ENCODE data around the gene MMP7. TPM values are rescaled to one million over a fixed set of nuclear protein-coding genes. Genes with fewer than 3 reads are reported as not detected.

Gene MMP7
- total RNA-seq, 5 donors from 2014 or later (not counting 1 experiment from before 2014, with no cell fraction given) = 0.23 to 0.73 (median 0.60) TPM; not detected in 2

DNA sequence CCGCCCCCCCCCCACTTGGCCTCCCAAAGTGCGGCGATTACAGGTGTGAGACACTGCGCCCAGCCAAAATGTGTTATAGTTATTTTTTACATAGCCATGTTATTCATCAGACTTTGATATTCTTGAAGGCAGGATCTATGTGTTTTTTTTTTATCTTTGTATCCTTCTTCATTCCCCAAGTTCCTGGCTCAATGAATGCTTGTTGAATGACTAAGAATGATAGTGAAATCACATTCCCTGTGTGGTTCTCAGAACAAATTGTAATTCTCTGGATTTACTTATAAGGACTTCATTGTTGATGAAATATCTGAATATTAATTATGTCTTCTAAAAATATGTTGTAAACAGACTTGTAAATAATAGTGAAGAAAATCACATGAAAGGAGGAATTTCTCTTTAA is 33.5 kb downstream of the MMP7 start:
- Histone ChIP-seq H3K4me3 (ENCODE audit: control insufficient read depth in 1 of 2, extremely low read depth in 1 of 2, low read length in 1 of 2) (no peak overlapping the region), H3K4me1 (ENCODE audit: control insufficient read depth in 1 of 2, extremely low read depth in 1 of 2, insufficient read depth in 2 of 2, low read length in 2 of 2) (no peaks in the 10 kb centered on the region), H3K27me3 (replicated peaks in 1 of 2; ENCODE audit: control insufficient read depth in 2 of 2, extremely low read depth in 1 of 2, insufficient read depth in 2 of 2, low read length in 1 of 2) (peaks cover 0 to 9% of the 10 kb centered on the region in 2 experiments), H3K27ac (ENCODE audit: low read length) (no peak overlapping the region), H3K36me3 (ENCODE audit: control insufficient read depth in 2 of 2, extremely low read depth in 1 of 2, insufficient read depth in 1 of 2, low read length in 1 of 2) (no peaks in the 10 kb centered on the region), H3K9me3 (no peaks in the 10 kb centered on the region)
- Mint-ChIP-seq H3K36me3 (no peaks in the 10 kb centered on the region), H3K4me1 (peaks cover 7 to 11% (median 8%) of the 10 kb centered on the region in 3 donors), H3K9me3 (no peaks in the 10 kb centered on the region), H3K27ac (no peak overlapping the region), H3K4me3 (no peak overlapping the region), H3K27me3 (peaks cover 5 to 6% of the 10 kb centered on the region in 2 donors)
- ChIA-PET POLR2A (no interaction called here), CTCF (interaction anchor here (1.2 to 1.8 kb wide), 4 partner anchors 18 to 131 kb away, joined by 4 to 22 read pairs (median 14); no protein-coding TSS in a partner anchor)
- DNase-seq (no peak), ATAC-seq (replicated peaks in 1 of 4) (no peak)
- no CpG with 5 or more reads among the region's 4 CpGs for WGBS (ENCODE audit: insufficient coverage)

GRCh38 chr11:102495161-102496042 is 35.1 kb downstream of the MMP7 start:
- Mint-ChIP-seq H3K27ac (no peak overlapping the region), H3K4me3 (no peak overlapping the region), H3K9me3 (no peaks in the 10 kb centered on the region), H3K36me3 (no peaks in the 10 kb centered on the region), H3K27me3 (peaks cover 5 to 6% of the 10 kb centered on the region in 2 donors), H3K4me1 (peaks cover 7 to 11% (median 8%) of the 10 kb centered on the region in 3 donors)
- WGBS (ENCODE audit: insufficient coverage) = 69% methylated on average over 3 of the region's 12 CpGs
- ATAC-seq (replicated peaks in 1 of 4) = peak; percentile 69 to 86 (median 78)
- no peaks in the 10 kb centered on the region for H3K36me3 ChIP-seq (ENCODE audit: control insufficient read depth in 2 of 2, extremely low read depth in 1 of 2, insufficient read depth in 1 of 2, low read length in 1 of 2)
- no peak overlapping the region for H3K27ac ChIP-seq (ENCODE audit: low read length)
- CTCF ChIA-PET = interaction anchor here (0.6 to 1.8 kb wide), 27 partner anchors 8 to 207 kb away, joined by 3 to 22 read pairs (median 4); no protein-coding TSS in a partner anchor
- H3K4me1 ChIP-seq (ENCODE audit: control insufficient read depth in 1 of 2, extremely low read depth in 1 of 2, insufficient read depth in 2 of 2, low read length in 2 of 2) = no peaks in the 10 kb centered on the region
- H3K27me3 ChIP-seq (replicated peaks in 1 of 2; ENCODE audit: control insufficient read depth in 2 of 2, extremely low read depth in 1 of 2, insufficient read depth in 2 of 2, low read length in 1 of 2) = peaks cover 0 to 9% of the 10 kb centered on the region in 2 experiments
- POLR2A ChIA-PET = interaction anchor here in 1 of 2 donors (0.8 kb wide), 1 partner anchor 161 kb away, joined by 3 read pairs; no protein-coding TSS in a partner anchor
- H3K4me3 ChIP-seq (ENCODE audit: control insufficient read depth in 1 of 2, extremely low read depth in 1 of 2, low read length in 1 of 2) = no peak overlapping the region
- H3K9me3 ChIP-seq = no peaks in the 10 kb centered on the region
- DNase-seq = peak in 30 of 35 experiments; percentile 4 to 91 (median 30)

DNA sequence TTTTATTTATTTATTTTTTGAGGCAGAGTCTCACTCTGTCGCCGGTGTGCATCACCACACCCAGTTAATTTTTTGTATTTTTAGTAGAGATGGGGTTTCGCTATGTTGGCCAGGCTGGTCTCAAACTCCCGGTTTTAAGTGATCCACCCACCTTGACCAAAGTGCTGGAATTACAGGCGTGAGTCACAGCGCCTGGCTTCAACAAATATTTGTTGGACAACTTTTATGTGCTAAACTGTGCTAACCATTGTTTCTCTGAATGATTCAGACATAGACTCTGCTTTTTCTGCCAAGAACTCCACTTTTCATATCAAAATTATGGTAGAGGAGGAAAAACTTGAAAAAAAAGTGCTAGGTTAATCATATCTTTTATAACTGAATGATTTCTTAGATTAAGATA is 36.3 kb downstream of the MMP7 start:
- CTCF ChIA-PET = interaction anchor here (0.5 to 1.5 kb wide), 8 partner anchors 18 to 225 kb away, joined by 3 to 9 read pairs (median 4); no protein-coding TSS in a partner anchor
- no peak for ATAC-seq (replicated peaks in 1 of 4)
- 60% methylated on average over 2 of the region's 6 CpGs for WGBS (ENCODE audit: insufficient coverage)

DNA sequence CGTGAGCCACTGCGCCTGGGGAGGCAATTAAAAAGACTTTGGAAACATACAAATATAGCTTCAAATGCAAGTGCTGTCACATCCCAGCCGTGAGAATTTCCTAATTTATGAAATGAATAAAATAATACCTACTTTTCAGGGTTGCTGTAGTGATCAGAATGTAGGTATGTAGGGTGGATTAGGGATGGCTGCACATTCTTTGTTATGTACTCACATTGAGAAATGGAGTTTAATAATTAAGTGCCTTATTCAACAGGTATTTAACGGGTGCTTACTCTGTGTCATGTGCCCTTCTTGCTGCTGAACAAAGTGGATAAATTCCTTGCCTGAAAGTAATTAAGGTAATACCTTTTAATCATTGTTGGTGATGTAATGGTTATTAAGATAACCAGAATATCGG is 37.0 kb downstream of the MMP7 start:
- H3K4me1 Mint-ChIP-seq = peaks cover 7 to 11% (median 8%) of the 10 kb centered on the region in 3 donors
- no peak overlapping the region for H3K4me3 Mint-ChIP-seq
- Histone ChIP-seq H3K27ac (ENCODE audit: low read length) (no peak overlapping the region), H3K4me1 (ENCODE audit: control insufficient read depth in 1 of 2, extremely low read depth in 1 of 2, insufficient read depth in 2 of 2, low read length in 2 of 2) (no peaks in the 10 kb centered on the region), H3K27me3 (replicated peaks in 1 of 2; ENCODE audit: control insufficient read depth in 2 of 2, extremely low read depth in 1 of 2, insufficient read depth in 2 of 2, low read length in 1 of 2) (peaks cover 0 to 9% of the 10 kb centered on the region in 2 experiments), H3K9me3 (no peaks in the 10 kb centered on the region), H3K4me3 (ENCODE audit: control insufficient read depth in 1 of 2, extremely low read depth in 1 of 2, low read length in 1 of 2) (no peak overlapping the region), H3K36me3 (ENCODE audit: control insufficient read depth in 2 of 2, extremely low read depth in 1 of 2, insufficient read depth in 1 of 2, low read length in 1 of 2) (no peaks in the 10 kb centered on the region)
- CTCF ChIA-PET = interaction anchor here (0.7 to 1.5 kb wide), 7 partner anchors 18 to 225 kb away, joined by 3 to 9 read pairs (median 4); no protein-coding TSS in a partner anchor
- WGBS (ENCODE audit: insufficient coverage) = no CpG with 5 or more reads among the region's 5 CpGs
- DNase-seq (no peak), ATAC-seq (replicated peaks in 1 of 4) (no peak)
- no peaks in the 10 kb centered on the region for H3K9me3 Mint-ChIP-seq
- peaks cover 4 to 6% of the 10 kb centered on the region in 2 donors for H3K27me3 Mint-ChIP-seq
- POLR2A ChIA-PET = no interaction called here
- no peaks in the 10 kb centered on the region for H3K36me3 Mint-ChIP-seq
- no peak overlapping the region for H3K27ac Mint-ChIP-seq

More for the DNA sequence above, 36.3 kb downstream of the MMP7 start:
- Mint-ChIP-seq H3K9me3 (no peaks in the 10 kb centered on the region), H3K27ac (no peak overlapping the region), H3K4me1 (peaks cover 7 to 11% (median 8%) of the 10 kb centered on the region in 3 donors), H3K27me3 (peaks cover 4 to 6% of the 10 kb centered on the region in 2 donors), H3K4me3 (no peak overlapping the region), H3K36me3 (no peaks in the 10 kb centered on the region)
- Histone ChIP-seq H3K36me3 (ENCODE audit: control insufficient read depth in 2 of 2, extremely low read depth in 1 of 2, insufficient read depth in 1 of 2, low read length in 1 of 2) (no peaks in the 10 kb centered on the region), H3K27me3 (replicated peaks in 1 of 2; ENCODE audit: control insufficient read depth in 2 of 2, extremely low read depth in 1 of 2, insufficient read depth in 2 of 2, low read length in 1 of 2) (peaks cover 0 to 9% of the 10 kb centered on the region in 2 experiments), H3K27ac (ENCODE audit: low read length) (no peak overlapping the region), H3K9me3 (no peaks in the 10 kb centered on the region), H3K4me3 (ENCODE audit: control insufficient read depth in 1 of 2, extremely low read depth in 1 of 2, low read length in 1 of 2) (no peak overlapping the region), H3K4me1 (ENCODE audit: control insufficient read depth in 1 of 2, extremely low read depth in 1 of 2, insufficient read depth in 2 of 2, low read length in 2 of 2) (no peaks in the 10 kb centered on the region)
- DNase-seq = no peak
- POLR2A ChIA-PET = interaction anchor here in 1 of 2 donors (0.5 to 0.6 kb wide), 2 partner anchors 119 to 127 kb away, joined by 3 to 7 read pairs; no protein-coding TSS in a partner anchor

- H3K9me3 Mint-ChIP-seq = no peaks in the 10 kb centered on the region
- peaks cover 10 to 19% (median 11%) of the 10 kb centered on the region in 3 donors for H3K4me1 Mint-ChIP-seq
- ChIA-PET CTCF (interaction anchor here (0.6 to 2.2 kb wide), 11 partner anchors 101 to 179 kb away, joined by 3 to 6 read pairs (median 4); no protein-coding TSS in a partner anchor), POLR2A (interaction anchor here in 1 of 2 donors (0.6 kb wide), 1 partner anchor 55 kb away, joined by 5 read pairs; no protein-coding TSS in a partner anchor)
- DNase-seq (no peak), ATAC-seq (replicated peaks in 1 of 4) (no peak)
- H3K27ac Mint-ChIP-seq = no peak overlapping the region
- H3K36me3 ChIP-seq (ENCODE audit: control insufficient read depth in 2 of 2, extremely low read depth in 1 of 2, insufficient read depth in 1 of 2, low read length in 1 of 2) = no peaks in the 10 kb centered on the region
- no peaks in the 10 kb centered on the region for H3K9me3 ChIP-seq
- no CpG with 5 or more reads among the region's 2 CpGs for WGBS (ENCODE audit: insufficient coverage)
- no peaks in the 10 kb centered on the region for H3K36me3 Mint-ChIP-seq
- peaks cover 0 to 9% of the 10 kb centered on the region in 2 experiments for H3K27me3 ChIP-seq (replicated peaks in 1 of 2; ENCODE audit: control insufficient read depth in 2 of 2, extremely low read depth in 1 of 2, insufficient read depth in 2 of 2, low read length in 1 of 2)
- peaks cover 2 to 3% of the 10 kb centered on the region in 2 experiments for H3K4me1 ChIP-seq (ENCODE audit: control insufficient read depth in 1 of 2, extremely low read depth in 1 of 2, insufficient read depth in 2 of 2, low read length in 2 of 2)
- H3K27me3 Mint-ChIP-seq = peaks cover 4 to 6% of the 10 kb centered on the region in 2 donors
- H3K4me3 ChIP-seq (ENCODE audit: control insufficient read depth in 1 of 2, extremely low read depth in 1 of 2, low read length in 1 of 2) = no peak overlapping the region
- H3K4me3 Mint-ChIP-seq = no peak overlapping the region
- no peak overlapping the region for H3K27ac ChIP-seq (ENCODE audit: low read length)
Measured at GRCh38 chr11:102491969-102492368, 38.6 kb downstream of the MMP7 start.
